CD4-positive, alpha-beta T cell treated with Interleukin-10 for 1 hour (primary cell): ENCODE data around the gene GNB3.
A peak's percentile ranks its signal among the peaks of the same experiment; 100 is the strongest.
"Not testable (repeated sequence)": the region's sequence is repeated elsewhere in the genome, so short reads cannot be mapped to it uniquely, and the experiment has no call there.

ENCODE experiments used
- DNase-seq: peaks from one replicate; pipeline ENCODE4 v3.0.0-alpha.2; 2020

GNB3 gene

DNA sequence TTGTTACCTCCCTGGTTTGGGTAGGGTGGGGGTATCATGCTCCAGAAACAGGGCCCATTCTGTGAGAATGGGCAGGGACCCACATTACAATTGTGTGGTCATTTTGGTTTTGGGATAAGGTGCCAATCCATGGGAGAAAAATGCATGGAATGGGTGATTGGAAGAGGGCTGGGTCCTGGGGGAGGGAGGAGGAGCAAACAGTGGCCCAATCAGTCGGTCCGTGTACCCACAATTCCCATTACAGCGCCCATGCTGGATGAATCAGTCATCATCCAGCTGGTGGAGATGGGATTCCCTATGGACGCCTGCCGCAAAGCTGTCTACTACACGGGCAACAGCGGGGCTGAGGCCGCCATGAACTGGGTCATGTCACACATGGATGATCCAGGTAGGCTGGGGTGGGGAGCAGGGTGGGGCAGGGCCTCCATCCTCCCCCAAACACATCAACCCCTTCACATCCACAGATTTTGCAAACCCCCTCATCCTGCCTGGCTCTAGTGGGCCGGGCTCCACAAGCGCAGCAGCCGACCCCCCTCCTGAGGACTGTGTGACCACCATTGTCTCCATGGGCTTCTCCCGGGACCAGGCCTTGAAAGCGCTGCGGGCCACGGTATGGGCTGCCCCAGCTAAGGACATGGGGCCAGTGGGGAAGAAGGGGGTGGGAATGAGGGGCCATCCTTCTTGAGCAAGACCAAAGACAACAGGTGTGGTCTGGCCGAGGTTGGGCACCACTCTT, 23.0 kb downstream of the GNB3 start:
- no peak for DNase-seq

DNA sequence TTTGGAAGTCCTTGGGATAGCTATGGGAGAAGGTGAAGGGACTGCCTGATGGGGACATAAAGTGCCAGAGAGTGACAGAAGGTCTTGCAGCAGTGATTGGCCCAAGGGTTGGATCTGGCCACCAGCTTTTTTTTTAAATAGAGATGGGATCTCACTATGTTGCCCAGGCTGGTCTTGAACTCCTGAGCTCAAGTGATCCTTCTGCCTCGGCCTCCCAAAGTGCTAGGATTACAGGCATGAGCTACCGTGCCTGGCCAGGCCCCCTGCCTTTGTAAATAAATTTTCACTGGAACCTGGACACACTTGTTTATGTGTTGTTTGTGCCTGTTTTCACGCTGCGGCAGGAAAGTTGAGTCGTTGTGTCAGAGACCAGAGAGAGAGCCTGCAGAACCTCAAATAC, 24.6 kb downstream of the GNB3 start:
- DNase-seq: not testable (repeated sequence)

DNA sequence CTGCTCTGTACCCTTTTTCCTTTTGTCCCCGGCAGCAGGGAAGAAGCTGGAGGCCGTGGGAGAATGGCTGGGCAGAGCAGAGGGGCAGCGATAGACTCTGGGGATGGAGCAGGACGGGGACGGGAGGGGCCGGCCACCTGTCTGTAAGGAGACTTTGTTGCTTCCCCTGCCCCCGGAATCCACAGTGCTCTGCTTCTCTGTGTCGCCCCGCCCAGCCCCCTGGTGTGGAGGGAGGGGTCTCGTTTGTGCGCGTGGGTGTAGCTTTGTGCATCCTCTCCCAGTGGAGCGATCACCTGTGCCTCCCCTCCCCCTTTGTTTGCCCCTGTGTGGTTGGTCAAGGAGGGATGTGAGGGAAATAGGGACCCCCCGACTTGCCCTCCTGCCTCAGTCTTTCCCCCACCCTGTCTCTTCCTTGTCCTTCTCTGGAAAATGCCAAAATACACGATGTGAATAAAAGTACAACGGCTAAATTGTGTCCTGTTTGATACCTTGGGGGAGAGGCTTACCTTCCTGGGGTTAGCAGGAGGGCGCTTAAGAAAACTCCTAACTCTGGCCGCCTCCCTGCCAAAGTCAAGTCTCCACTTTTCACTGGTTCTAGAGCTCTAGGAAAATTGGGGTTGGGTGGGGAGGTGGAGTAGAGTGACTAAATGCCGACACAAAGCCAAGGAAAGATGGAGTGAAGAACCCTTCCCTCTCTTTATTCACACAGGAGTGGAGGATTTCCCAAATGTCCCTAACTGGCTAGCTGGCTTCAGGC, 25.6 kb downstream of the GNB3 start:
- no peak for DNase-seq

DNA sequence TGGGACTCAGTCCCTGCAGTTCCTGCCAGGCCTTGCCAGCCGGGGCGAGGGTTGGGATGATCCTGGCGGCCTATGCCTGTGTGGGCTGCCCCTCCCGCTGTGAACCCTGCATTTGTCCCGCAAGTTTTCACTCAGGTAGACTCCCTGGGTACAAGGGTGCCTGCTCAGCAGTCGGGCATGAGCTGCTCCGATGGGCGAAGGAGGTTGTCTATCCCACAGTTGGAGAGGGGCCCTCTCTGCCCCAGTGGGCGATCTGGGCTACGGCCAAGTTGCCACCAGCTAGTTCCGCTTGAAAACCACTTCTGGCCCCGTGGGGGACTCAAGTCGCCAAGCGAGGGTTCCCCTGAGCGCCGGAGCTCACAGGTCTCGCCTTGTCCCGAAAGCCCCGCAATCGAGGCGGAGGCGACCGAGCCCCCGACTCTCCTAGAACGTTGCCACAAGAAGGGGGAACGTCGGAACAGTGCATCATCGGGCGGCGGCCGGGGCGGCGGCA, 26.2 kb downstream of the GNB3 start:
- DNase-seq: no peak

DNA sequence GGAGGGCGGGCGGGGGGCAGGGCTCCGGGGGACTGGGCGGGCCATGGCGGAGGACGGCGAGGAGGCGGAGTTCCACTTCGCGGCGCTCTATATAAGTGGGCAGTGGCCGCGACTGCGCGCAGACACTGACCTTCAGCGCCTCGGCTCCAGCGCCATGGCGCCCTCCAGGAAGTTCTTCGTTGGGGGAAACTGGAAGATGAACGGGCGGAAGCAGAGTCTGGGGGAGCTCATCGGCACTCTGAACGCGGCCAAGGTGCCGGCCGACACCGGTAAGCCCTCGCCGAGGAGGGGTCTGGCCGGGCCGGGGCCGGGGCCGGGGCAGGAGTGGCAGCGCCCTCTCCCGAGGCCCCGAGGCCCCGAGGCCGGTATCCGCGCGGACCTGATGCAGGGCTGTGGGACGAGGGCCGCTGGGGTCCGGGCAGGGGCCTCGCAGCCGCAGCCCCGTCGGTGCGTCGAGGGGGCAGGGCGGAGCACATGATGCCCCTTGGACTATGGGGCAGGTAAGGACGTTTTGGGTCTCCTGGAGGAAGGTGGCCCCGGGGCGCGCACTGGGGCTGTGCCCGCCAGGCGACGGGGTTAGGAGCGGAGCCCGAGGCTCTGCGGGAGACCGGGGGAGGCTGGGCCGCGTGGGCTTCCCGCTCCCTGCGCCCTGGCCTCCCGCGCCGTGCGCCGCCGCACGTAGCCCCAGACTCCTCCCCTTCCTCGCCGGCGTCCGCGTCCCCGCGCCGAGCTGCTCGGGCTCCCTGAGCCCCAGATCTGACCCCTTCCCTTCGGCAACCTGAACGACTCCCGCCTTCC, 26.9 kb downstream of the GNB3 start, which contains the start of gene TPI1:
Gene TPI1 (plus strand): TSS at position 119 of the 798 bp plus-strand sequence. CDS start 36 bp downstream, at position 155.
- DNase-seq: peak; percentile 88

DNA sequence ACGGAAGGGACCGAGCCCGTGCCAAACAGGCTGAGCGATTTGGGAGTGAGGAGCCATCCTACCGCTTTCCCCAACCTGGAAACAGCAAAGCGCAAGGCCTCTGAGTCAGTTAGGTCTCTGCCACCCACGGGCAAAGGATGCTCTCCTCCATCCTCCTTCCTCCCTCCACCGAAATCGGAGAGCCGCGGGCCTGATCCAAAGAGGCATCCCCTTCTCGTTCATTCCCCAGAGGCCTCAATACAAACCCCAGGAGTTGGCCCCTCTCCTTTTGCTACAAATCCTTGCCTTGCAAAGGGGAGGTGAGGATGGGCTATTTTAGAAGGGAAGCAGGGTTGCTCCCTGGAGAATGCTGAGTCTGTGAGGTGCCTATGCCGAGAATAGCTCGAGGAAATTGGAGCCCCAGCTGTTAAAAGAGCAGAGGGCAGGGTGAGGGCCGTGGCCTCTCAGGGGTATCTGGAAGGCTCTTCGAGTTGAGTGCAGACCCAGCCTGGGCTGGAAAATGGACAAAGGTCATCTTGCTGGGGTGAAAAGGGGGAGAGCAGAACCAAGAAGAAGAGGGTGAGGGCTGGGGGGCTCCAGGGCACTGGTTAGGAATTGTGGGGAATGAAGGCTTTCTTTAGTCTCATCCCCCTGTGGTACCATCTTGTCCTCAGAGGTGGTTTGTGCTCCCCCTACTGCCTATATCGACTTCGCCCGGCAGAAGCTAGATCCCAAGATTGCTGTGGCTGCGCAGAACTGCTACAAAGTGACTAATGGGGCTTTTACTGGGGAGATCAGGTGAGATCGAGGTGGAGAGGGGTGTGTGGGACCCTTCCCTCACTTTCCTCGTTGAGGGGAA, 27.7 kb downstream of the GNB3 start:
- DNase-seq: peak; percentile 15

DNA sequence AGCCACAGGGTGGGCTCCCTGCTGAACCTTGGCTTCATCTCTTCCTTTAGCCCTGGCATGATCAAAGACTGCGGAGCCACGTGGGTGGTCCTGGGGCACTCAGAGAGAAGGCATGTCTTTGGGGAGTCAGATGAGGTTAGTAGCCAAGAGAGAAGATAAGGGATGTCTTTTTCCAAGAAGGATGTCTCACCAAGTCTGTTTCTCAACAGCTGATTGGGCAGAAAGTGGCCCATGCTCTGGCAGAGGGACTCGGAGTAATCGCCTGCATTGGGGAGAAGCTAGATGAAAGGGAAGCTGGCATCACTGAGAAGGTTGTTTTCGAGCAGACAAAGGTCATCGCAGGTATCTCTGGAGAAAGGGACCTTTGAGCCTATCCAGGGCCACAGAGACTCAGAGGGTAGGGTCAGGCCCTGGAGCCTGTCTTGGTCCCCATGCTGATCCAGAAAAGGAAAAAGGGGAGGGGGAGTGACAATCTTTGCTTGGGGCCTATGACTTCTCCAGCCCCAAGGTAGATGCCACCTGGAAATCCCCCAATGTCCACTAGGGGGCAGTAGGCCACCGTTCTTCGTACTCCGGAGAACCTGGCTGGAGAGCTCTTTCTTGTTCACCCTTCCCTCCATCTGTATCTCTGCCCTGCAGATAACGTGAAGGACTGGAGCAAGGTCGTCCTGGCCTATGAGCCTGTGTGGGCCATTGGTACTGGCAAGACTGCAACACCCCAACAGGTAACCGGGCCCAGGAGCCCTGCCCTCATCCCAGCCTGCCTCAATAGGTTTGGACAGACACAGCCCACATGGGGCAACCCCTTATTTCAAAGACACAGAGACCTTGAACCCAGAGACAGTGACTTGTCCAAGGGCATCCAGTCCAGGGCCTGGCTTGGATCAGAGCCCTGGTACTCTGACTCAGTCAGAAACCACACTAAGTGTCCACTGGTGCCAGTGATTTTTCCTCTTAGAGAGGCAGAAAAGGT, 28.6 kb downstream of the GNB3 start:
- DNase-seq: peak; percentile 89

DNA sequence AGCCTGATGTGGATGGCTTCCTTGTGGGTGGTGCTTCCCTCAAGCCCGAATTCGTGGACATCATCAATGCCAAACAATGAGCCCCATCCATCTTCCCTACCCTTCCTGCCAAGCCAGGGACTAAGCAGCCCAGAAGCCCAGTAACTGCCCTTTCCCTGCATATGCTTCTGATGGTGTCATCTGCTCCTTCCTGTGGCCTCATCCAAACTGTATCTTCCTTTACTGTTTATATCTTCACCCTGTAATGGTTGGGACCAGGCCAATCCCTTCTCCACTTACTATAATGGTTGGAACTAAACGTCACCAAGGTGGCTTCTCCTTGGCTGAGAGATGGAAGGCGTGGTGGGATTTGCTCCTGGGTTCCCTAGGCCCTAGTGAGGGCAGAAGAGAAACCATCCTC, 29.6 kb downstream of the GNB3 start:
- DNase-seq: not testable (repeated sequence)

DNA sequence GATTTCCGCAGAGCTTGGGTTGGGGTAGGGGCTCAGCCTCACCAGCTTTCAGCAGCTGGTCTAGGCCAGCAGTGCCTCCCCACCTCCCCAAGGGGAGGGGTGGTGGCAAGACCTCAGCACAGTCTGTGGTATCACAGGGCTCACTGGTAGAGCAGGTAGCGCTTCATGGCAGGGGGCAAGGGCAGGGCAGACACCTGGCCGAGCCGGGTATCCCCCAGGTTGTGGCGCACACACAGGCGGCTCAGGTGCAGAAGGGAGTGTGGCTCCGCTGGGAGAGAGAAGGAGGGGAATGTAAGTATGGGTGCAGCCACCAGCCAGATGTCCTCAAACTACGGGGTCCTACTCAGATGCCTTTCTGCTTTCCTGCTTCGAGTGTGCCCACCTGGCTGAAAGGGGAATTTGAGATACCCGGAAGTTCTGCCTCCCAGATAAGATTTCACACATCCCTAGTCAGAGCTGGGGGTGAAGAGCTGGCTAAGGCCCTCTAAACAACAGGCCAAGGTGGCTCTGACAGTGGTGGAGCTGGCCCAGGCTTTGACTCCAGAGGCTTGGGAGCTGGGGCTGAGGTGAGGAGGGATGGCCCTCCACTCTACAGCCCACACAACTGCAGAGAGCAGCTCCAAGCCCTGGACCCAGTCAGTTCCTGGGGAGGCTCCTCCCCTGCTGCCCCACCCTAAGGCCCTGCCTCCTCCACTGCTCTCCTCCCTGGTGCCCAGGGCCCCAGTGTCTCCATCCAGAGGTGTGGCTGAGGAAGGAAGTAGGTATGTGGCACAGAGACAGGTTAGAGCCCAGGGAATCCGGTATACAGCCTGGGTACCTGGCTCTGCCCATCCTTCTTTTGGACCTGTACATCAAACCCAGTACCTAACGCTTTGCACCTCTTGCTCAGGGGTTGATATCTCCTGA, 30.6 kb downstream of the GNB3 start:
- DNase-seq: peak; percentile 46

DNA sequence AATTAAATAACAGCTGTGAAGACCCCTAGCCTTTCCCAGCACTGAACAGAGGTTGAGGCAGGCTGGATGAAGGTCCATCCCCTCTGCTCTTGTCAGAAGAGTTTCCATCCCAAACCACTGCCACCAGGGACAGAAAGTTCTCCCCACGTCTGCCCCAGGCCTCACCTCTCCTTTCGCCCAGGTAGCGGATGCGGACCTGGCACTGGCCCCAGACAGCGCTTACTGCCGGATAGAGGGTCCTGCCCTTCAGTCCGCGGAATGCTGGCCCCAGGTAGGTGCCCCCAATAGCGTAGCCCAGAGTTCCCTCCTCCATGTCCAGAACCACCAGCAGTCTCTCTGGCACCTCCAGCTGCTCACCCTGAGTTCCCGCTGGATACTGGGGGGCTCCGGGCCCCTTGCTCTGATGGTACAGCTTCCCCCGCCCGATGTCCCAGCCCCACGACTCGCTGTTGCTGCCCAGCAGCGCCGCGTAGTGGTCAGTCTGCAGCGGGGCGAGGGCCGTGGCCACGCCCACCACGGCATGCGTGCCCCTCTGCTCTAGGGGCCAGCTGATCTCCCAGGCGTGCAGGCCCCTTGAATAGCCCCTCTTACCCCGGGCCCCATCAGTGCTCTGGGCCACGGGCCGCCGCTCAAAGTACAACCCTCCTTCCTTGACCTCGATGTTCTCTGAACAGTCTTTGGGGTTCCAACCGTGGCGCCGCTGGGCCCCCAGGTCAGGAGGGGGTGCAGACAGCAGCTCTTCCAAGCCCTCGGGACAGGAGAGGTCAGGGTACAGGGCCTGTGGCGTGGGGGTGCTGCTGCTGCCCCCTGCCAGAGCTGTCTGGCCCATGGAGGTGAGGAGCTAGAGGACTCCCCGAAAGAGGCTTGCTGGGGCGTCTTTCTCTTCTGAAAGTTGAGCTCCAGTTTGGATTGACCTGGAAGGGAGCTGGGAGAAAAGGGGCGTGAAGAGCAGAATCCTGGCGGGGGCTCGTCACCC, 31.6 kb downstream of the GNB3 start:
- peak; percentile 88 for DNase-seq

DNA sequence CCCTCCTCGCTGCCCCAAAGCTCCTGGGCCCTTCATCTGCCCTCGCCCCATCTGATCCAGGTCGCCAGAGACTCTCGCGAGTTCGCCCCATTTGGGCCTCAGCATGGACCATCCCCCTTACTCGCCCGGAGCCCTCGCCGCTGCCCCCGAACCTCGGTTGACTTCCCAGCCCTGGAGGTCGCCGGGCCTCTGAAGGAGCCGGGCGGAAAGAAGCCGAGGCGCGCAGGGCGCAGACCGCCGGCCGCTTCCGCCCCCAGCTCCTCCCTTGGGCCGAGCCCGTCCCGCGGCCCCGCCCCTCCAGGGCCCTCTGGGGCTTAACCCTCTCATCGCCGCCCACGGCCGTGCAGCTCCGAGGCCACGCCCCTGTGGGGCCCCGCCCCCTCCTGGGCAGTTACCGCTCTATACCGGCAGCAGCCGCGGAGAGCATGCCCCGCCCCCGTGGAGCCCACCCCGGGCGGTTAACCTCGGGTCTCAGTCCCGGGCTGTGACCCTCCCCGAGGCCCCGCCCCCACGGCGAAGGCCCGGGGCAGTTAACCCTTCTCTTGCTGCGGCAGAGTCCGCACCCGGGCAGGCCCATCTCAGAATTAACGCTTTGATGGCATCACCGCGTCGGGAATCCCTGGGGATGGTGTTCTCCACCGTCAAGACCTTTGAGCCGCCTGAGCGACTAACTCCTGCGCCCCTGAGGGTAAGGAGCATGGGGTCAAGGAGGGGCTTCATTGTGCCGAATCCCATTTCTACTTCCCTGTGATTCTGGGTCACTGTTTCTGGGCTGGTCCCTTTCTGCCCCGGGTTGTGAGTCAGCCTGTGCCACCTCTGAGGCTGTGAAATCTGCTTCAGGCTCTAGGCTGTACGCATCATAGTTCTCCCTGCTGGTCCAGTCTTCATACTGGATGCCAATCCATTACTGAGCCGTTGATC, 32.6 kb downstream of the GNB3 start, which contains the start of gene SPSB2:
Gene SPSB2 (minus strand): TSS at position 210 of the 921 bp plus-strand sequence. CDS start 402 bp downstream, outside the sequence.
- peak; percentile 98 for DNase-seq

DNA sequence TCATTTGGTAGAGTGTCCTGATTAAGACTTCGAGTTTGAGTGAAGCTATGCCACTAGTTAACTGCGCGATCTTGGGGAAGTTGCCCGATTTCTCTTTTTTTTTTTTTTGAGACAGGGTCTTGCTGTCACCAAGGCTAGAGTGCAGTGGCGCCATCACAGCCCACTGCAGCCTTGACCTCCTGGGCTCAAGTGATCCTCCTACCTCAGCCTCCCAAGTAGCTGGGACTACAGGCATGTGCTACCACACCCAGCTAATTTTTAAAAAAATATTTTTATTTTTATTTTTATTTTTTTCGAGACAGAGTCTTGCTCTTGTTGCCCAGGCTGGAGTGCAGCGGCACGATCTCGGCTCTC, 33.3 kb downstream of the GNB3 start:
- not testable (repeated sequence) for DNase-seq

DNA sequence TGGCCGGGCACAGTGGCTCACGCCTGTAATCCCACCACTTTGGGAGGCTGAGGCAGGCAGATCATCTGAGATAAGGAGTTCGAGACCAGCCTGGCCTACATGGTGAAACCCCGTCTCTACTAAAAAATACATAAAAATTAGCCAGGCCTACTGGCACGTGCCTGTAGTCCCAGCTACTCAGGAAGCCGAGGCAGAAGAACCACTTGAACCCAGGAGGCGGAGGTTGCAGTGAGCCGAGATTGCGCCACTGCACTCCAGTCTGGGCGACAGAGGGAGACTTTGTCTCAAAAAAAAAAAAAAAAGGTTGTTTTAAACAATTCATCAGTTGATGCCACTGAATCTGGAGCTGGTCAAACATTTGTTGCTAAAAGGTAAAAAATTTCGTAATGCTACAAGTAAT, 39.1 kb downstream of the GNB3 start:
- DNase-seq: not testable (repeated sequence)

DNA sequence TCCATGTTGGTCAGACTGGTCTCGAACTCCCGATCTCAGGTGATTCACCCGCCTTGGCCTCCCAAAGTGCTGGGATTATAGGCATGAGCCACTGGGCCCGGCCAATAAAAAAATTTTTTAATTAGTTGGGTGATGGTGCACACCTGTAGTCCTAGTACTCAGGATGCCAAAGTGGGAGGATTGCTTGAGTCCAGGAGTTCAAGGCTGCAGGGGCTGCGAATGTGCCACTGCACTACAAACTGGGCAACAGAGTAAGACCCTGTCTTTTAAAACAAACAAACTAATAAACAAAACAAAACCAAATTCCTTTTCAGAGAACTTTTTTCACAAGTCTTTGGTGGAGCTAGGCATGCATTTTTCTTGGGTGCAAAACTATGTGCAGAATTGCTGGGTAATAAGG, 42.5 kb downstream of the GNB3 start:
- DNase-seq: no peak

DNA sequence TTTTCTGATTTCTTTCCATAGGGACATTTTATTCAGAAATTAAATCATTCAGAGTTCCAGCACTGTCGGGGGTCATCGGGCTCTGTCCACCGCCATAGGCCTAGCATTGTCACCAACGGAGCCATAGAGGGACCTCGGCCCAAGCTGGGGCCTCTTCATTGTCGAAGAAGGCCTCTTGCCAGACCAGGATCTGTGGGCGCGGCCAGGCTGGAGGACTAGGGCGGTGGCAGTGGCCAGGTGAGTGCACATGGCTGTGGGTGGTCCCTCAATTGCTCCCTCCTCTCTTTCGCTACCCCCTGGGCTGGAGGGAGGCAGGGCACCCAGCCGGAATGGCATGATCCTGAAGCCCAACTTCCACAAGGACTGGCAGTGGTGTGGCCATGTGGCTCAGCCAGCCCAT, 43.0 kb downstream of the GNB3 start:
- DNase-seq: no peak

DNA sequence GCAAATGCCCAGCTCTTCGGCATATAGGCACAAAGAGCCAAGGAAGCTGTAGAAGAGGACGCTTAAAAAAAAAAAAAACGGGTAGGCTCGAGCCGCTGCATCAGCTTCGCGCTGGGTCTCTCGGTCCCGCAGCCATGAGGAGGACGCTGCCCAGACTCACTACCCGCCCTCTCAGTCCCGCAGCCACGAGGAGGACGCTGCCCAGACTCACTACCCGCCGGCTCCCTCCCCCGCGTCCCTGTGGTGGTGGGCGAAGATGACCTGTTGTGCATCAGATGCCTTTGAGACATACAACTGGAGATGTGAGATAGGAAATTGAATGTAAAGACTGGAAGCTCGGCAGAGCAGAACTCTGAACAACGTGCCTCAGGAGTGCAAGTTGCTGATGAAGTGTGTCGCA, 43.8 kb downstream of the GNB3 start:
- no peak for DNase-seq

DNA sequence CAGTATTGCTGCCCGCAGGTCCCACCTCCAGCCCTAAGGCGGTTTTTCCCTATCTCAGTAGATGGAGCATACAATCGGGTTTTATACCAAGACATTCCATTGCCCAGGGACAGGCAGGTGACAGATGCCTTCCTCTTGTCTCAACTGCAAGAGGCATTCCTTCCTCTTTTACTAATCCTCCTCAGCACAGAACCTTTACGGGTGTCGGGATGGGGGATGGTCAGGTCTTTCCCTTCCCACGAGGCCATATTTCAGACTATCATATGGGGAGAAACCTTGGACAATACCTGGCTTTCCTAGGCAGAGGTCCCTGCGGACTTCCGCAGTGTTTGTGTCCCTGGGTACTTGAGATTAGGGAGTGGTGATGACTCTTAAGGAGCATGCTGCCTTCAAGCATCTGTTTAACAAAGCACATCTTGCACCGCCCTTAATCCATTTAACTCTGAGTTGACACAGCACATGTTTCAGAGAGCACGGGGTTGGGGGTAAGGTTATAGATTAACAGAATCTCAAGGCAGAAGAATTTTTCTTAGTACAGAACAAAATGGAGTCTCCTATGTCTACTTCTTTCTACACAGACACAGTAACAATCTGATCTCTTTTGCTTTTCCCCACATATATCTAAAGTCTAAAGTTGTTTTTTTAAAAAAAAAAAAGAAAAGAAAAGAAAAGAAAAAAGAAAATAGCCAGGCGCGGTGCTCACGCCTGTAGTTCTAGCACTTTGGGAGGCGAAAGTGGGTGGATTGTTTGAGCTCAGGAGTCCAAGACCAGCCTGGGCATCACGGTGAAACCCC, 45.7 kb downstream of the GNB3 start:
- DNase-seq: not testable (repeated sequence)
